ENCODE data around the gene VEPH1.

VEPH1 gene

GRCh38 chr3:157248590-157249422 is 254.4 kb downstream of the VEPH1 start:
- no peak for DNase-seq

- DNase-seq = no peak
Observed at GRCh38 chr3:157247391-157247790, 255.8 kb downstream of the VEPH1 start.

- DNase-seq = no peak
Observed at GRCh38 chr3:157242836-157243235, 260.4 kb downstream of the VEPH1 start.

- DNase-seq = no peak
Observed at GRCh38 chr3:157241599-157241998, 261.6 kb downstream of the VEPH1 start.

GRCh38 chr3:157240408-157240807 is 262.8 kb downstream of the VEPH1 start:
- DNase-seq = no peak

GRCh38 chr3:157239082-157239704 is 264.0 kb downstream of the VEPH1 start:
- DNase-seq = peak; percentile 25 to 75 (median 53)

GRCh38 chr3:157238457-157238856 is 264.8 kb downstream of the VEPH1 start:
- DNase-seq = no peak

GRCh38 chr3:157237886-157238285 is 265.3 kb downstream of the VEPH1 start:
- DNase-seq = no peak

- DNase-seq = no peak
Observed at GRCh38 chr3:157235291-157235690, 267.9 kb downstream of the VEPH1 start.

- no peak for DNase-seq
Observed at GRCh38 chr3:157233923-157234322, 269.3 kb downstream of the VEPH1 start.

GRCh38 chr3:157232141-157232540 is 271.1 kb downstream of the VEPH1 start:
- DNase-seq = no peak

GRCh38 chr3:157231071-157231470 is 272.1 kb downstream of the VEPH1 start:
- DNase-seq = no peak

GRCh38 chr3:157226173-157226847 is 276.9 kb downstream of the VEPH1 start:
- peak in 1 of 5 donors; percentile 56 for DNase-seq

- no peak for DNase-seq
Observed at GRCh38 chr3:157225001-157225400, 278.2 kb downstream of the VEPH1 start.

GRCh38 chr3:157220883-157221282 is 282.3 kb downstream of the VEPH1 start:
- DNase-seq = no peak

- DNase-seq = no peak
Observed at GRCh38 chr3:157220211-157220610, 283.0 kb downstream of the VEPH1 start.

- DNase-seq = no peak
Observed at GRCh38 chr3:157219215-157219614, 284.0 kb downstream of the VEPH1 start.

All from T-helper 1 cell (primary cell).